SK-N-SH treated with all-trans-retinoic acid at 6 μM for 48 hours (cell line): Measurements from ENCODE around the gene PGM1.

ENCODE experiments used
- ARNTL ChIP-seq: fragments of 450-650 bp; formaldehyde crosslinking; IDR thresholded peaks from 2 replicates; pipeline ENCODE4 v1.5.0; 2020; ENCODE audit warnings: low read depth, mild to moderate bottlenecking, moderate library complexity, borderline replicate concordance
- BACH2 ChIP-seq: fragments of 250-450 bp; sonication (Bioruptor Pico); IDR thresholded peaks from 2 replicates; pipeline ENCODE4 v1.9.0; 2021; ENCODE audit warnings: mild to moderate bottlenecking, borderline replicate concordance
- CSDC2 ChIP-seq: fragments of 250-450 bp; sonication (Bioruptor Pico); IDR thresholded peaks from 2 replicates; pipeline ENCODE4 v1.5.0; 2020; ENCODE audit warnings: mild to moderate bottlenecking, moderate library complexity
- ESRRG ChIP-seq: fragments of 250-450 bp; sonication (Bioruptor Pico); IDR thresholded peaks from 2 replicates; pipeline ENCODE4 v1.6.1; 2021; ENCODE audit warnings: mild to moderate bottlenecking
- PATZ1 ChIP-seq: fragments of 250-450 bp; sonication (Bioruptor Pico); IDR thresholded peaks from 2 replicates; pipeline ENCODE4 v1.8.0; 2020; ENCODE audit warnings: mild to moderate bottlenecking, moderate library complexity, borderline replicate concordance
- POU6F1 ChIP-seq: fragments of 250-450 bp; sonication (Bioruptor Pico); IDR thresholded peaks from 2 replicates; pipeline ENCODE4 v1.8.0; 2021; ENCODE audit warnings: low read depth, mild to moderate bottlenecking, moderate library complexity, borderline replicate concordance
- RARB ChIP-seq: fragments of 250-450 bp; sonication (Bioruptor Pico); IDR thresholded peaks from 2 replicates; pipeline ENCODE4 v1.8.0; 2021; ENCODE audit warnings: mild to moderate bottlenecking, moderate library complexity
- TOX ChIP-seq: fragments of 250-450 bp; sonication (Bioruptor Pico); IDR thresholded peaks from 2 replicates; pipeline ENCODE4 v1.8.0; 2021; ENCODE audit warnings: mild to moderate bottlenecking, moderate library complexity, borderline replicate concordance
- ZC3H10 ChIP-seq: fragments of 250-450 bp; sonication (Bioruptor Pico); IDR thresholded peaks from 2 replicates; pipeline ENCODE4 v1.5.1; 2021; ENCODE audit warnings: mild to moderate bottlenecking, moderate library complexity
- ZNF565 ChIP-seq: fragments of 450-650 bp; formaldehyde crosslinking; conservative IDR thresholded peaks from 2 replicates; pipeline ENCODE4 v1.5.0; 2020; ENCODE audit warnings: low read depth, mild to moderate bottlenecking, moderate library complexity

GRCh38 chr1:63678200-63678599 lies 85.0 kb downstream of the PGM1 start:
- TF ChIP-seq RARB, result no peak
- TF ChIP-seq ARNTL (CRISPR knock-in tag), result no peak
- no peak for TF ChIP-seq ZNF565 (CRISPR knock-in tag)
- TF ChIP-seq PATZ1 (CRISPR knock-in tag), result no peak
- TF ChIP-seq BACH2 (CRISPR knock-in tag), result no peak
- TF ChIP-seq ZC3H10 (CRISPR knock-in tag), result no peak
- no peak for TF ChIP-seq TOX (CRISPR knock-in tag)
- TF ChIP-seq CSDC2 (CRISPR knock-in tag), result no peak
- TF ChIP-seq ESRRG (CRISPR knock-in tag), result no peak
- no peak for TF ChIP-seq POU6F1
